ENCODE results near the gene PFDN6. TPM values are rescaled to one million over a fixed set of nuclear protein-coding genes. Genes with fewer than 3 reads are reported as not detected.

PFDN6 gene
- total and polyA plus RNA-seq, 2 of the 13 experiments (the other 11 are each of a cell fraction or from before 2014, with no cell fraction given): 75.5 to 87.0 TPM

DNA sequence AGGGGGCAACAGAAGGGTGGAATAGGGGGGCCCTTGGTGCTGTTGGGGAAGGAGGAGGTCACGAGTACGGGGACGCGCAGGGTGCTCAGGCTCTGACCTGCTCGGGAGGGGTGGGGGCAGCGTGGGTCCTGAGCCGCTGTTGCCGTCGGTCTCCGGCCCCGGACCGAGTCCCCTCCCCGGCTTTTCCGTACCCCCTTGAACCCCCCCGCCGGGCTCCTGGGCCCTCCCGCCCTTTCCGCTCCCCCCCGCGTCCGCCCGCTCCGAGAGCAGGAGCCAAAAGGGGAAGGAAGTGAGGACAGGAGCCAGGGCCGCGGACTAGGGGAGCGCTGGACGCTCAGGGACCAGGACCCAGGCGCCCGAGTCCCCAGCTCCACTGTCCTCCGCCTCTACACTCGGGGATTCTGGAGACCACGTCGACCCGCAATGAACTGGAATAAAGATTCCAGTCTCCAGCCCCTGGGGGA is 9.4 kb downstream of the PFDN6 start, which contains the start of gene RGL2 (continued):
- TF ChIP-seq RFXAP (CRISPR knock-in tag; IDR thresholded peaks at IDR 0.05; ENCODE audit: borderline replicate concordance) (peak; percentile 46; the same call in 1 of the 2 replicates), MEIS2 (CRISPR knock-in tag; IDR thresholded peaks at IDR 0.05) (peak; percentile 8; the same call in 1 of the 2 replicates), ZNF713 (CRISPR knock-in tag; IDR thresholded peaks at IDR 0.05) (0 out of 2 replicates have a peak, but pooled peaks have one; percentile 22), PAF1 (CRISPR knock-in tag; IDR thresholded peaks at IDR 0.05) (no peak), ZNF598 (CRISPR knock-in tag; IDR thresholded peaks at IDR 0.05; ENCODE audit: borderline replicate concordance) (no peak), AGO1 (IDR thresholded peaks at IDR 0.05; ENCODE audit: low read depth, low read length, poor library complexity, severe bottlenecking) (no peak), ZNF282 (IDR thresholded peaks at IDR 0.05; ENCODE audit: partially characterized antibody) (no peak)
- TF ChIP-seq, protein P1, sequence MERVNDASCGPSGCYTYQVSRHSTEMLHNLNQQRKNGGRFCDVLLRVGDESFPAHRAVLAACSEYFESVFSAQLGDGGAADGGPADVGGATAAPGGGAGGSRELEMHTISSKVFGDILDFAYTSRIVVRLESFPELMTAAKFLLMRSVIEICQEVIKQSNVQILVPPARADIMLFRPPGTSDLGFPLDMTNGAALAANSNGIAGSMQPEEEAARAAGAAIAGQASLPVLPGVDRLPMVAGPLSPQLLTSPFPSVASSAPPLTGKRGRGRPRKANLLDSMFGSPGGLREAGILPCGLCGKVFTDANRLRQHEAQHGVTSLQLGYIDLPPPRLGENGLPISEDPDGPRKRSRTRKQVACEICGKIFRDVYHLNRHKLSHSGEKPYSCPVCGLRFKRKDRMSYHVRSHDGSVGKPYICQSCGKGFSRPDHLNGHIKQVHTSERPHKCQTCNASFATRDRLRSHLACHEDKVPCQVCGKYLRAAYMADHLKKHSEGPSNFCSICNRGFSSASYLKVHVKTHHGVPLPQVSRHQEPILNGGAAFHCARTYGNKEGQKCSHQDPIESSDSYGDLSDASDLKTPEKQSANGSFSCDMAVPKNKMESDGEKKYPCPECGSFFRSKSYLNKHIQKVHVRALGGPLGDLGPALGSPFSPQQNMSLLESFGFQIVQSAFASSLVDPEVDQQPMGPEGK (CRISPR knock-in tag; IDR thresholded peaks at IDR 0.05): peak; percentile 87
- TF ChIP-seq, protein P2, sequence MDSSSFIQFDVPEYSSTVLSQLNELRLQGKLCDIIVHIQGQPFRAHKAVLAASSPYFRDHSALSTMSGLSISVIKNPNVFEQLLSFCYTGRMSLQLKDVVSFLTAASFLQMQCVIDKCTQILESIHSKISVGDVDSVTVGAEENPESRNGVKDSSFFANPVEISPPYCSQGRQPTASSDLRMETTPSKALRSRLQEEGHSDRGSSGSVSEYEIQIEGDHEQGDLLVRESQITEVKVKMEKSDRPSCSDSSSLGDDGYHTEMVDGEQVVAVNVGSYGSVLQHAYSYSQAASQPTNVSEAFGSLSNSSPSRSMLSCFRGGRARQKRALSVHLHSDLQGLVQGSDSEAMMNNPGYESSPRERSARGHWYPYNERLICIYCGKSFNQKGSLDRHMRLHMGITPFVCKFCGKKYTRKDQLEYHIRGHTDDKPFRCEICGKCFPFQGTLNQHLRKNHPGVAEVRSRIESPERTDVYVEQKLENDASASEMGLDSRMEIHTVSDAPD (CRISPR knock-in tag; IDR thresholded peaks at IDR 0.05): 0 out of 2 replicates have a peak, but pooled peaks have one; percentile 11
- TF ChIP-seq, protein P3, sequence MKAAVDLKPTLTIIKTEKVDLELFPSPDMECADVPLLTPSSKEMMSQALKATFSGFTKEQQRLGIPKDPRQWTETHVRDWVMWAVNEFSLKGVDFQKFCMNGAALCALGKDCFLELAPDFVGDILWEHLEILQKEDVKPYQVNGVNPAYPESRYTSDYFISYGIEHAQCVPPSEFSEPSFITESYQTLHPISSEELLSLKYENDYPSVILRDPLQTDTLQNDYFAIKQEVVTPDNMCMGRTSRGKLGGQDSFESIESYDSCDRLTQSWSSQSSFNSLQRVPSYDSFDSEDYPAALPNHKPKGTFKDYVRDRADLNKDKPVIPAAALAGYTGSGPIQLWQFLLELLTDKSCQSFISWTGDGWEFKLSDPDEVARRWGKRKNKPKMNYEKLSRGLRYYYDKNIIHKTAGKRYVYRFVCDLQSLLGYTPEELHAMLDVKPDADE (CRISPR knock-in tag; IDR thresholded peaks at IDR 0.05): 0 out of 2 replicates have a peak, but pooled peaks have one; percentile 9
- TF ChIP-seq, protein P4, sequence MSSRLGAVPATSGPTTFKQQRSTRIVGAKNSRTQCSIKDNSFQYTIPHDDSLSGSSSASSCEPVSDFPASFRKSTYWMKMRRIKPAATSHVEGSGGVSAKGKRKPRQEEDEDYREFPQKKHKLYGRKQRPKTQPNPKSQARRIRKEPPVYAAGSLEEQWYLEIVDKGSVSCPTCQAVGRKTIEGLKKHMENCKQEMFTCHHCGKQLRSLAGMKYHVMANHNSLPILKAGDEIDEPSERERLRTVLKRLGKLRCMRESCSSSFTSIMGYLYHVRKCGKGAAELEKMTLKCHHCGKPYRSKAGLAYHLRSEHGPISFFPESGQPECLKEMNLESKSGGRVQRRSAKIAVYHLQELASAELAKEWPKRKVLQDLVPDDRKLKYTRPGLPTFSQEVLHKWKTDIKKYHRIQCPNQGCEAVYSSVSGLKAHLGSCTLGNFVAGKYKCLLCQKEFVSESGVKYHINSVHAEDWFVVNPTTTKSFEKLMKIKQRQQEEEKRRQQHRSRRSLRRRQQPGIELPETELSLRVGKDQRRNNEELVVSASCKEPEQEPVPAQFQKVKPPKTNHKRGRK (CRISPR knock-in tag; IDR thresholded peaks at IDR 0.05): 0 out of 2 replicates have a peak, but pooled peaks have one; percentile 42
- TF ChIP-seq, protein P5, sequence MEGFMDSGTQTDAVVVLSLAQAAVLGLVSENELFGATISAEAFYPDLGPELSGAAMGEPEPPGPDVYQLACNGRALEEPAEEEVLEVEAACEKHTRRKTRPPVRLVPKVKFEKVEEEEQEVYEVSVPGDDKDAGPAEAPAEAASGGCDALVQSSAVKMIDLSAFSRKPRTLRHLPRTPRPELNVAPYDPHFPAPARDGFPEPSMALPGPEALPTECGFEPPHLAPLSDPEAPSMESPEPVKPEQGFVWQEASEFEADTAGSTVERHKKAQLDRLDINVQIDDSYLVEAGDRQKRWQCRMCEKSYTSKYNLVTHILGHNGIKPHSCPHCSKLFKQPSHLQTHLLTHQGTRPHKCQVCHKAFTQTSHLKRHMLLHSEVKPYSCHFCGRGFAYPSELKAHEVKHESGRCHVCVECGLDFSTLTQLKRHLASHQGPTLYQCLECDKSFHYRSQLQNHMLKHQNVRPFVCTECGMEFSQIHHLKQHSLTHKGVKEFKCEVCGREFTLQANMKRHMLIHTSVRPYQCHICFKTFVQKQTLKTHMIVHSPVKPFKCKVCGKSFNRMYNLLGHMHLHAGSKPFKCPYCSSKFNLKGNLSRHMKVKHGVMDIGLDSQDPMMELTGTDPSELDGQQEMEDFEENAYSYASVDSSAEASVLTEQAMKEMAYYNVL (CRISPR knock-in tag; IDR thresholded peaks at IDR 0.05; ENCODE audit: borderline replicate concordance): no peak
